Left ventricle myocardium superior (tissue), 1 donor: Measurements from ENCODE around the gene HDAC2. TPM values are rescaled to one million over a fixed set of nuclear protein-coding genes. Genes with fewer than 3 reads are reported as not detected.

Experiments used
- total RNA-seq: library from RNA; stranded (reverse); fragmentation: NEBNext Ultra II Directional; extraction: Animal tissue kit (Norgen Biotek cat#: 25700); gene quantifications from one replicate; pipeline ENCODE4 v1.2.1, GENCODE V29; 2021
- donor health status: DM: no; HTN: yes; CAD: no; lungs with severe emphysema.

HDAC2 gene
- total RNA-seq, 1 donor from 2014 or later = 46.7 TPM

Other genes starting within 250 kb of the HDAC2 start
- 25.4 TPM for gene MARCKS, start 113.8 kb downstream of the HDAC2 start, total RNA-seq